MCF 10A (cell line): ENCODE results near the gene GGTA1. TPM values are rescaled to one million over a fixed set of nuclear protein-coding genes. Genes with fewer than 3 reads are reported as not detected.

Source experiments
- BruUV-seq: library from RNA; stranded (reverse); fragments of 400-500 nt; replicated peaks from 2 replicates; lab custom pipeline; 2021; lab: Mats Ljungman, UMichigan
- CTCF ChIA-PET: fragments of 300-600 bp; sonication (Branson Sonifier 250); formaldehyde crosslinking; extraction: SDS; loops from one replicate; lab custom pipeline; 2021; ENCODE audit warnings: antibody characterized with exemption, inconsistent platforms; lab: Yijun Ruan, JAX
- POLR2A ChIA-PET: fragments of 300-600, 350-650 bp; sonication (Branson Sonifier 250); formaldehyde crosslinking; extraction: SDS; loops from one replicate; lab custom pipeline; 2020; ENCODE audit warnings: antibody characterized with exemption, inconsistent platforms; lab: Yijun Ruan, JAX
- DNase-seq: peaks from one replicate; pipeline ENCODE4 v3.0.0-alpha.2; 2018; ENCODE audit not compliant: unreplicated experiment
- H3K27ac Mint-ChIP-seq: one replicate; pipeline ENCODE4 v1.8.0; 2022; ENCODE audit warnings: mild to moderate bottlenecking, low read depth, mixed read lengths; ENCODE audit not compliant: unreplicated experiment
- H3K27me3 Mint-ChIP-seq: one replicate; pipeline ENCODE4 v1.8.0; 2022; ENCODE audit warnings: mixed read lengths; ENCODE audit not compliant: insufficient read depth, unreplicated experiment
- H3K36me3 Mint-ChIP-seq: one replicate; pipeline ENCODE4 v1.8.0; 2022; ENCODE audit warnings: mild to moderate bottlenecking, moderate library complexity, mixed read lengths; ENCODE audit not compliant: insufficient read depth, unreplicated experiment
- H3K4me1 Mint-ChIP-seq: one replicate; pipeline ENCODE4 v1.8.0; 2022; ENCODE audit warnings: mixed read lengths; ENCODE audit not compliant: insufficient read depth, unreplicated experiment
- H3K4me3 Mint-ChIP-seq: one replicate; pipeline ENCODE4 v1.8.0; 2022; ENCODE audit warnings: mild to moderate bottlenecking, moderate library complexity, mixed read lengths; ENCODE audit not compliant: unreplicated experiment
- H3K9me3 Mint-ChIP-seq: one replicate; pipeline ENCODE4 v1.8.0; 2022; ENCODE audit warnings: mixed read lengths; ENCODE audit not compliant: unreplicated experiment
- intact Hi-C: fragments of 100-400 bp; cut with micrococcal nuclease; formaldehyde crosslinking; loops from 2 replicates; pipeline ENCODE4 v1.14.1; 2022
- total RNA-seq: library from RNA; stranded (reverse); gene quantifications from 2 replicates; pipeline ENCODE4 v1.2.3, GENCODE V29; 2022
- TF ChIP-seq, protein P1 (sequence below): fragments of 200-600 bp; IDR thresholded peaks from one replicate; pipeline ENCODE4 v1.8.0; 2022; ENCODE audit warnings: antibody characterized with exemption, mild to moderate bottlenecking; ENCODE audit not compliant: unreplicated experiment

The GGTA1 gene
- total RNA-seq, 1 experiment from 2014 or later = not detected

DNA sequence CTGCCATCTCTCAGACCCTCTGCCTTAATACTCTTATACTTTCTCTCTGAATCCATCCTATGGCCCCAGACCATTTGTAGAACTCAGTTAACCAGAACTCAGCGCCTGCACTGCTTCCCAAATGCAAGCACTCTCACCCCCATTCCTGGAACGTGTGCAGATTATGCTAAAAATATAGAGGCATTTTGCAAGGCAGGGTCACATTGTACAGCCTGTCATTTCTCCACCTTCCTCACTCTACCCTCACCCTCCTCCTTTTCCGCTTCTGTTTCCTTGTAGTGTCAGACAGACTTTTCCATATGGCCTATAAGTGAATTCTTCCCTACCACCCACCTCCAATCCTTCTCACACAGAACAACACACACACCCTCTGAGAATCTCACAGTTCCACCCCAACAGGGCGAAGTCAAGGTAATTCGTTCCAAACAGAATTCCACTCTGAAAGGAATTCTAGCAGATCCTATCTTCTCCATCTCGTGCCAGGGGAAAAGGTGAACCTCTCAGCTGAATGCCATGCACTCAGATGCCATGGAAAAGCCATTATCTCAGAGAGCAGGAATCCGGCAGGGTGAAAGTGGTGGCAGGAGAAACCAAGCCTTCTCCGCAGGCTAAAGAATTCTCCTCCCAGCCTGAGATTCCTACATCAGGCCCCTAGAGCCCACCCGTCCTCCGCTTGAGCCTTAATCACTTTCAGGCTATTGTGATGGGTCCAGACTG lies 25.3 kb downstream of the GGTA1 start:
- CTCF ChIA-PET = interaction anchor here (0.5 kb wide), 1 partner anchor 312 kb away, joined by 3 read pairs; no protein-coding TSS in a partner anchor
- intact Hi-C loops = no loop called here

GRCh38 chr9:121473229-121473628 lies 26.4 kb downstream of the GGTA1 start:
- no peak overlapping the region for H3K27ac Mint-ChIP-seq
- TF ChIP-seq, protein P1, sequence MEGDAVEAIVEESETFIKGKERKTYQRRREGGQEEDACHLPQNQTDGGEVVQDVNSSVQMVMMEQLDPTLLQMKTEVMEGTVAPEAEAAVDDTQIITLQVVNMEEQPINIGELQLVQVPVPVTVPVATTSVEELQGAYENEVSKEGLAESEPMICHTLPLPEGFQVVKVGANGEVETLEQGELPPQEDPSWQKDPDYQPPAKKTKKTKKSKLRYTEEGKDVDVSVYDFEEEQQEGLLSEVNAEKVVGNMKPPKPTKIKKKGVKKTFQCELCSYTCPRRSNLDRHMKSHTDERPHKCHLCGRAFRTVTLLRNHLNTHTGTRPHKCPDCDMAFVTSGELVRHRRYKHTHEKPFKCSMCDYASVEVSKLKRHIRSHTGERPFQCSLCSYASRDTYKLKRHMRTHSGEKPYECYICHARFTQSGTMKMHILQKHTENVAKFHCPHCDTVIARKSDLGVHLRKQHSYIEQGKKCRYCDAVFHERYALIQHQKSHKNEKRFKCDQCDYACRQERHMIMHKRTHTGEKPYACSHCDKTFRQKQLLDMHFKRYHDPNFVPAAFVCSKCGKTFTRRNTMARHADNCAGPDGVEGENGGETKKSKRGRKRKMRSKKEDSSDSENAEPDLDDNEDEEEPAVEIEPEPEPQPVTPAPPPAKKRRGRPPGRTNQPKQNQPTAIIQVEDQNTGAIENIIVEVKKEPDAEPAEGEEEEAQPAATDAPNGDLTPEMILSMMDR = no peak
- intact Hi-C loops = no loop called here
- peaks cover 74% of the 10 kb centered on the region for H3K27me3 Mint-ChIP-seq
- no TSS peak for BruUV-seq
- ChIA-PET POLR2A (no interaction called here), CTCF (no interaction called here)
- no peaks in the 10 kb centered on the region for H3K36me3 Mint-ChIP-seq
- H3K4me3 Mint-ChIP-seq = no peak overlapping the region
- DNase-seq = no peak
- no peaks in the 10 kb centered on the region for H3K9me3 Mint-ChIP-seq
- H3K4me1 Mint-ChIP-seq = peaks cover 5% of the 10 kb centered on the region

More for the DNA sequence above, 25.3 kb downstream of the GGTA1 start:
- BruUV-seq = no TSS peak
- H3K4me3 Mint-ChIP-seq = no peak overlapping the region
- H3K36me3 Mint-ChIP-seq = no peaks in the 10 kb centered on the region
- H3K4me1 Mint-ChIP-seq = peaks cover 5% of the 10 kb centered on the region
- H3K9me3 Mint-ChIP-seq = no peaks in the 10 kb centered on the region
- TF ChIP-seq, protein P1 = no peak
- H3K27me3 Mint-ChIP-seq = peaks cover 62% of the 10 kb centered on the region
- DNase-seq = no peak
- POLR2A ChIA-PET = no interaction called here
- H3K27ac Mint-ChIP-seq = no peak overlapping the region

- TF ChIP-seq, protein P1 = no peak
- Mint-ChIP-seq H3K27ac (no peak overlapping the region), H3K27me3 (peaks cover 79% of the 10 kb centered on the region), H3K9me3 (no peaks in the 10 kb centered on the region), H3K4me3 (no peak overlapping the region), H3K36me3 (no peaks in the 10 kb centered on the region), H3K4me1 (peaks cover 5% of the 10 kb centered on the region)
- no peak for DNase-seq
- CTCF ChIA-PET = no interaction called here
- no TSS peak for BruUV-seq
- intact Hi-C loops = no loop called here
- POLR2A ChIA-PET = no interaction called here
These were observed 27.2 kb downstream of the GGTA1 start for GRCh38 chr9:121472446-121472845.

- H3K4me1 Mint-ChIP-seq = no peaks in the 10 kb centered on the region
- peaks cover 5% of the 10 kb centered on the region for H3K36me3 Mint-ChIP-seq
- no peak overlapping the region for H3K4me3 Mint-ChIP-seq
- ChIA-PET POLR2A (no interaction called here), CTCF (no interaction called here)
- H3K27me3 Mint-ChIP-seq = peaks cover 67% of the 10 kb centered on the region
- TF ChIP-seq, protein P1 = no peak
- no peak for DNase-seq
- BruUV-seq = no TSS peak
- no peaks in the 10 kb centered on the region for H3K9me3 Mint-ChIP-seq
- no peak overlapping the region for H3K27ac Mint-ChIP-seq
- intact Hi-C loops = no loop called here
These were observed 33.5 kb downstream of the GGTA1 start for GRCh38 chr9:121466142-121466541.
